GM12878 (cell line): ENCODE results near the gene RAD51B. TPM values are rescaled to one million over a fixed set of nuclear protein-coding genes. Genes with fewer than 3 reads are reported as not detected.

Experiments used
- ATAC-seq: fragments of 200-7000 bp; cut with Tn5 transposase; 3 replicates; pipeline ENCODE4 v1.9.1; 2020; ENCODE audit warnings: mild to moderate bottlenecking, moderate library complexity
- BruUV-seq: library from RNA; stranded (reverse); fragments of 400-500 nt; replicated peaks from 2 replicates; lab custom pipeline; 2021; lab: Mats Ljungman, UMichigan
- CTCF ChIA-PET: fragments of 300-600 bp; sonication (Branson Sonifier 250); formaldehyde crosslinking; extraction: SDS; loops from one replicate; lab custom pipeline; 2021; ENCODE audit warnings: inconsistent platforms; lab: Yijun Ruan, JAX
- POLR2A ChIA-PET: fragments of 350-600 bp; formaldehyde crosslinking; extraction: SDS; loops from one replicate; lab custom pipeline; 2021; ENCODE audit warnings: inconsistent platforms; lab: Charles Lee
- RAD21 ChIA-PET: fragments of 300-600 bp; sonication (Branson Sonifier 250); formaldehyde crosslinking; loops from one replicate; lab custom pipeline; 2023; ENCODE audit warnings: antibody characterized with exemption; ENCODE audit not compliant: unreplicated experiment; lab: Charles Lee
- SMC1A ChIA-PET: fragments of 300-600 bp; sonication (Branson Sonifier 250); formaldehyde crosslinking; loops from one replicate; lab custom pipeline; 2023; ENCODE audit not compliant: unreplicated experiment, uncharacterized antibody; lab: Charles Lee
- DNase-seq: peaks from one replicate; pipeline ENCODE4 v3.0.0-alpha.2; 2011; ENCODE audit warnings: low read depth, low spot score
- FAIRE-seq: peaks from 3 replicates; lab custom pipeline; 2011; peaks lifted over from hg19 to GRCh38; lab: Jason Lieb, UNC
- H2AFZ ChIP-seq: 2 replicates; pipeline ENCODE4 v1.6.0; 2011; ENCODE audit warnings: low read depth, low read length, control low read depth; ENCODE audit not compliant: control insufficient read depth
- H3K27ac ChIP-seq: 2 replicates; pipeline ENCODE4 v1.5.1; 2011; ENCODE audit warnings: control low read depth; ENCODE audit not compliant: control insufficient read depth, insufficient read depth
- H3K27me3 ChIP-seq, 2 experiments: replicated peaks in 1 of 2; 2 replicates each; pipeline versions ENCODE4 v1.6.0 to v1.6.1; 2011; ENCODE audit warnings: low read length in 1 of 2; ENCODE audit not compliant: control insufficient read depth in 2 of 2, insufficient read depth in 2 of 2
- H3K36me3 ChIP-seq, 2 experiments: 2 replicates each; pipeline ENCODE4 v1.5.1; 2011; ENCODE audit warnings: low read length in 1 of 2; ENCODE audit not compliant: control insufficient read depth in 2 of 2, insufficient read depth in 2 of 2
- H3K4me1 ChIP-seq: 2 replicates; pipeline ENCODE4 v1.6.1; 2011; ENCODE audit warnings: mild to moderate bottlenecking, low read length, moderate library complexity, mixed read lengths; ENCODE audit not compliant: control insufficient read depth, insufficient read depth
- H3K4me2 ChIP-seq: 2 replicates; pipeline ENCODE4 v1.6.0; 2011; ENCODE audit warnings: control low read depth; ENCODE audit not compliant: control insufficient read depth, insufficient read depth
- H3K4me3 ChIP-seq: fragments of 200-600 bp; sonication (generic); 2 replicates; pipeline ENCODE4 v1.5.1; 2016
- H3K79me2 ChIP-seq: 2 replicates; pipeline ENCODE4 v1.6.0; 2011; ENCODE audit warnings: low read length; ENCODE audit not compliant: control insufficient read depth, insufficient read depth
- H3K9ac ChIP-seq: 2 replicates; pipeline ENCODE4 v1.8.0; 2011; ENCODE audit warnings: low read length, control low read depth, mixed read lengths; ENCODE audit not compliant: control insufficient read depth, insufficient read depth
- H3K9me3 ChIP-seq: replicated peaks from 3 replicates; pipeline ENCODE4 v1.5.1; 2011; ENCODE audit warnings: mild to moderate bottlenecking, low read length; ENCODE audit not compliant: control insufficient read depth, insufficient read depth
- H4K20me1 ChIP-seq: 2 replicates; pipeline ENCODE4 v1.6.0; 2011; ENCODE audit not compliant: control insufficient read depth, insufficient read depth
- BACH1 ChIP-seq: fragments of 450-650 bp; IDR thresholded peaks from 2 replicates; pipeline ENCODE4 v1.6.1; 2017; ENCODE audit warnings: mild to moderate bottlenecking, borderline replicate concordance
- BRCA1 ChIP-seq: IDR thresholded peaks from 2 replicates; pipeline ENCODE4 v1.6.1; 2011; ENCODE audit warnings: low read depth, low read length, improper control_type of control experiment
- CBX5 ChIP-seq: sonication (generic); IDR thresholded peaks from 2 replicates; pipeline ENCODE4 v1.6.1; 2016; ENCODE audit warnings: low read depth, moderate library complexity, mild to moderate bottlenecking, inconsistent platforms
- CREM ChIP-seq: IDR thresholded peaks from 2 replicates; pipeline ENCODE4 v1.6.1; 2014; ENCODE audit warnings: antibody characterized with exemption, low read depth
- ETV6 ChIP-seq, 2 experiments: fragments of 450-650 bp in 1 of 2; IDR thresholded peaks in 1 of 2; conservative IDR thresholded peaks in 1 of 2; 2 replicates each; pipeline ENCODE4 v1.6.1; 2014; ENCODE audit warnings: antibody characterized with exemption in 1 of 2, borderline replicate concordance in 1 of 2, low read depth in 1 of 2, mild to moderate bottlenecking in 1 of 2, moderate library complexity in 1 of 2
- EZH2 ChIP-seq: IDR thresholded peaks from 2 replicates; pipeline ENCODE4 v1.6.1; 2012; ENCODE audit warnings: low read depth, mild to moderate bottlenecking, control low read depth, inconsistent platforms, low read length, borderline replicate concordance; ENCODE audit not compliant: control insufficient read depth
- HDAC6 ChIP-seq: fragments of 200-600 bp; sonication (generic); IDR thresholded peaks from one replicate; pipeline ENCODE4 v1.8.0; 2017; ENCODE audit warnings: antibody characterized with exemption; ENCODE audit not compliant: unreplicated experiment
- MEF2B ChIP-seq: fragments of 450-650 bp; IDR thresholded peaks from 2 replicates; pipeline ENCODE4 v1.6.1; 2018; ENCODE audit warnings: mild to moderate bottlenecking, moderate library complexity; ENCODE audit not compliant: partially characterized antibody, poor library complexity, severe bottlenecking
- RCOR1 ChIP-seq: conservative IDR thresholded peaks from 2 replicates; pipeline ENCODE4 v1.6.1; 2012; ENCODE audit warnings: low read depth, low read length, improper control_type of control experiment
- TARDBP ChIP-seq: IDR thresholded peaks from 2 replicates; pipeline ENCODE4 v1.6.1; 2016; ENCODE audit warnings: borderline replicate concordance
- WRNIP1 ChIP-seq: IDR thresholded peaks from 2 replicates; pipeline ENCODE4 v1.6.1; 2011; ENCODE audit warnings: low read depth, low read length, improper control_type of control experiment, borderline replicate concordance
- ZNF274 ChIP-seq: IDR thresholded peaks from one replicate; pipeline ENCODE4 v1.8.0; 2011; ENCODE audit not compliant: insufficient read length, insufficient read depth
- in situ Hi-C: fragments of 300-500 bp; cut with MboI; formaldehyde crosslinking; loops from 9 replicates; pipeline ENCODE4 v1.14.3; 2018; ENCODE audit warnings: mixed read lengths
- intact Hi-C: fragments of 100-400 bp; cut with micrococcal nuclease; formaldehyde crosslinking; loops from one replicate; pipeline ENCODE4 v1.14.2; 2022; ENCODE audit not compliant: unreplicated experiment
- polyA plus RNA-seq, 11 experiments: library from polyadenylated mRNA; depleted of rRNA in 4 of 11; unstranded in 6 of 11; stranded (reverse) in 5 of 11; fragments of >200 nt; fragmentation: Nextera tagmentation in 4 of 11; fragmentation: Illumina TruSeq in 1 of 11; extraction: Ambion mirVana in 4 of 11; extraction: Trizol in 1 of 11; gene quantifications; 1 replicate in 1 of 11; 2 replicates in 10 of 11; pipeline versions ENCODE4 v1.2.1 to v1.2.3, GENCODE V29; 2011 to 2016; ENCODE audit warnings: inconsistent platforms in 2 of 11, missing spikeins in 2 of 11, low read depth in 1 of 11
- total RNA-seq, 4 experiments: library from RNA; depleted of rRNA in 3 of 4; stranded (reverse); fragments of >200 nt in 3 of 4; fragmentation: Illumina TruSeq in 1 of 4; extraction: Trizol in 1 of 4; gene quantifications; 2 replicates each; pipeline versions ENCODE4 v1.2.1 to v1.2.3, GENCODE V29; 2013 to 2021
- TF ChIP-seq, protein P1 (sequence below): IDR thresholded peaks from 2 replicates; pipeline ENCODE4 v1.6.1; 2011; ENCODE audit warnings: borderline replicate concordance, low read depth, mild to moderate bottlenecking, moderate library complexity, low read length; ENCODE audit not compliant: insufficient read depth, poor library complexity, severe bottlenecking
- TF ChIP-seq, protein P2 (sequence below): fragments of 450-650 bp; IDR thresholded peaks from 2 replicates; pipeline ENCODE4 v1.6.1; 2018; ENCODE audit warnings: borderline replicate concordance, mild to moderate bottlenecking; ENCODE audit not compliant: partially characterized antibody
- TF ChIP-seq, protein P3 (sequence below): fragments of 450-650 bp; IDR thresholded peaks from 2 replicates; pipeline ENCODE4 v1.6.1; 2016; ENCODE audit warnings: mild to moderate bottlenecking
- TF ChIP-seq, protein P4 (sequence below): fragments of 450-650 bp; IDR thresholded peaks from 2 replicates; pipeline ENCODE4 v1.6.1; 2017; ENCODE audit warnings: mild to moderate bottlenecking

The RAD51B gene
- total and polyA plus RNA-seq, 10 of the 15 experiments (the other 5 are each of a cell fraction or from before 2014, with no cell fraction given): 9.8 to 26.8 (median 21.3) TPM

DNA sequence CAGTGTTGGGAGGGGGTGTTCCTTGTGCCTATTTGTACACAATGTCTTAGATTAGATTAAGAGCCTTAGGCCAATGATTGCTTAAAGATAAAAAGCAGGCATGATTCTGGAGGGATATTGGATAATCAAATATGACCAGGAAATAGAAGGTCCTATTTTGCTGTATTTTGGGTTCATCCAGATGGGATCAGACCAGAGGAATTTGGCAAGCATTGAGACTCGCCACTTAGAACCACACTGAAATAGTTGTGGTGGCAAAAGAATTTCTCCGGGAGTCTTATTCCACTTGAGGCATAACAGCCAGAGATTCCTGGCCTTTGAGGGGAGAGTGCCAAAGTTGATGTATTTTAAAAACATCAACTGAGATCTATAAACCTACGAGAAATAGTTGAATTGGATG lies 327.2 kb downstream of the RAD51B start (continued):
- TF ChIP-seq MEF2B: no peak
- TF ChIP-seq, protein P1, sequence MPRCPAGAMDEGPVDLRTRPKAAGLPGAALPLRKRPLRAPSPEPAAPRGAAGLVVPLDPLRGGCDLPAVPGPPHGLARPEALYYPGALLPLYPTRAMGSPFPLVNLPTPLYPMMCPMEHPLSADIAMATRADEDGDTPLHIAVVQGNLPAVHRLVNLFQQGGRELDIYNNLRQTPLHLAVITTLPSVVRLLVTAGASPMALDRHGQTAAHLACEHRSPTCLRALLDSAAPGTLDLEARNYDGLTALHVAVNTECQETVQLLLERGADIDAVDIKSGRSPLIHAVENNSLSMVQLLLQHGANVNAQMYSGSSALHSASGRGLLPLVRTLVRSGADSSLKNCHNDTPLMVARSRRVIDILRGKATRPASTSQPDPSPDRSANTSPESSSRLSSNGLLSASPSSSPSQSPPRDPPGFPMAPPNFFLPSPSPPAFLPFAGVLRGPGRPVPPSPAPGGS: no peak
- no peak for TF ChIP-seq ZNF274

DNA sequence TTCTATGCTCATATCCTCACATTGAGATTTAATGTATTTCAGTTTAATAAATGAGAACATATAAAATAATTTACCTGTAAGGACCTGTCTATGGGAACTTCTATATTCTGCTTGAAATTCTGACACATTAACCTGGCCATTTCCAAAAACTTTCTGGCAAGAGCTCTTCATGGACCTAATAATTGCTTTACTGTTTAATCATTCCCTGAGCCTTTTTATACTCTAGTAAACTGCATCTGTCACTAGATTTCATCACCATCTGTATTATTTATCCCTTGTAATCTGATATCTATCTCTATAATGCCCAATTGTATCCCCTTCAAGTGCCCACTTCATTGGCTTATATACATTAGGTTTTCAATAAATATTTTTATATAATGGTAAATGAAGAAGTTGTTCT lies 327.7 kb downstream of the RAD51B start:
- POLR2A ChIA-PET: no interaction called here
- Histone ChIP-seq H3K27ac (no peak overlapping the region), H4K20me1 (no peaks in the 10 kb centered on the region), H3K79me2 (no peaks in the 10 kb centered on the region), H2AFZ (no peak overlapping the region), H3K9me3 (no peaks in the 10 kb centered on the region; the same call in 2 of the 3 replicates), H3K4me2 (no peak overlapping the region), H3K9ac (no peak overlapping the region), H3K27me3 (no peaks in the 10 kb centered on the region), H3K4me1 (no peaks in the 10 kb centered on the region), H3K4me3 (no peak overlapping the region), H3K36me3 (no peaks in the 10 kb centered on the region)
- SMC1A ChIA-PET: interaction anchor here (2.2 kb wide), 1 partner anchor 10 kb away, joined by 5 read pairs; no protein-coding TSS in a partner anchor
- RAD21 ChIA-PET: no interaction called here
- intact Hi-C loops (no loop called here), in situ Hi-C loops (no loop called here)
- CTCF ChIA-PET: interaction anchor here (1.0 kb wide), 1 partner anchor 23 kb away, joined by 3 read pairs; no protein-coding TSS in a partner anchor
- no peak for FAIRE-seq
- BruUV-seq: no TSS peak
- no peak for DNase-seq
- ATAC-seq: no peak
- TF ChIP-seq, protein P2, sequence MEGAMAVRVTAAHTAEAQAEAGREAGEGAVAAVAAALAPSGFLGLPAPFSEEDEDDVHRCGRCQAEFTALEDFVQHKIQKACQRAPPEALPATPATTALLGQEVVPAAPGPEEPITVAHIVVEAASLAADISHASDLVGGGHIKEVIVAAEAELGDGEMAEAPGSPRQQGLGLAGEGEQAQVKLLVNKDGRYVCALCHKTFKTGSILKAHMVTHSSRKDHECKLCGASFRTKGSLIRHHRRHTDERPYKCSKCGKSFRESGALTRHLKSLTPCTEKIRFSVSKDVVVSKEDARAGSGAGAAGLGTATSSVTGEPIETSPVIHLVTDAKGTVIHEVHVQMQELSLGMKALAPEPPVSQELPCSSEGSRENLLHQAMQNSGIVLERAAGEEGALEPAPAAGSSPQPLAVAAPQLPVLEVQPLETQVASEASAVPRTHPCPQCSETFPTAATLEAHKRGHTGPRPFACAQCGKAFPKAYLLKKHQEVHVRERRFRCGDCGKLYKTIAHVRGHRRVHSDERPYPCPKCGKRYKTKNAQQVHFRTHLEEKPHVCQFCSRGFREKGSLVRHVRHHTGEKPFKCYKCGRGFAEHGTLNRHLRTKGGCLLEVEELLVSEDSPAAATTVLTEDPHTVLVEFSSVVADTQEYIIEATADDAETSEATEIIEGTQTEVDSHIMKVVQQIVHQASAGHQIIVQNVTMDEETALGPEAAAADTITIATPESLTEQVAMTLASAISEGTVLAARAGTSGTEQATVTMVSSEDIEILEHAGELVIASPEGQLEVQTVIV: no peak
- TF ChIP-seq WRNIP1: no peak
- TF ChIP-seq, protein P3, sequence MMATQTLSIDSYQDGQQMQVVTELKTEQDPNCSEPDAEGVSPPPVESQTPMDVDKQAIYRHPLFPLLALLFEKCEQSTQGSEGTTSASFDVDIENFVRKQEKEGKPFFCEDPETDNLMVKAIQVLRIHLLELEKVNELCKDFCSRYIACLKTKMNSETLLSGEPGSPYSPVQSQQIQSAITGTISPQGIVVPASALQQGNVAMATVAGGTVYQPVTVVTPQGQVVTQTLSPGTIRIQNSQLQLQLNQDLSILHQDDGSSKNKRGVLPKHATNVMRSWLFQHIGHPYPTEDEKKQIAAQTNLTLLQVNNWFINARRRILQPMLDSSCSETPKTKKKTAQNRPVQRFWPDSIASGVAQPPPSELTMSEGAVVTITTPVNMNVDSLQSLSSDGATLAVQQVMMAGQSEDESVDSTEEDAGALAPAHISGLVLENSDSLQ: no peak
- TF ChIP-seq TARDBP: no peak
- no peak for TF ChIP-seq EZH2
- no peak for TF ChIP-seq CREM
- no peak for TF ChIP-seq BACH1
- no peak for TF ChIP-seq MEF2B
- TF ChIP-seq RCOR1: no peak
- TF ChIP-seq HDAC6: no peak
- no peak for TF ChIP-seq BRCA1
- TF ChIP-seq, protein P4, sequence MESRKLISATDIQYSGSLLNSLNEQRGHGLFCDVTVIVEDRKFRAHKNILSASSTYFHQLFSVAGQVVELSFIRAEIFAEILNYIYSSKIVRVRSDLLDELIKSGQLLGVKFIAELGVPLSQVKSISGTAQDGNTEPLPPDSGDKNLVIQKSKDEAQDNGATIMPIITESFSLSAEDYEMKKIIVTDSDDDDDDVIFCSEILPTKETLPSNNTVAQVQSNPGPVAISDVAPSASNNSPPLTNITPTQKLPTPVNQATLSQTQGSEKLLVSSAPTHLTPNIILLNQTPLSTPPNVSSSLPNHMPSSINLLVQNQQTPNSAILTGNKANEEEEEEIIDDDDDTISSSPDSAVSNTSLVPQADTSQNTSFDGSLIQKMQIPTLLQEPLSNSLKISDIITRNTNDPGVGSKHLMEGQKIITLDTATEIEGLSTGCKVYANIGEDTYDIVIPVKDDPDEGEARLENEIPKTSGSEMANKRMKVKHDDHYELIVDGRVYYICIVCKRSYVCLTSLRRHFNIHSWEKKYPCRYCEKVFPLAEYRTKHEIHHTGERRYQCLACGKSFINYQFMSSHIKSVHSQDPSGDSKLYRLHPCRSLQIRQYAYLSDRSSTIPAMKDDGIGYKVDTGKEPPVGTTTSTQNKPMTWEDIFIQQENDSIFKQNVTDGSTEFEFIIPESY: no peak
- TF ChIP-seq CBX5: no peak
- no peak for TF ChIP-seq ETV6 (conservative IDR thresholded peaks at IDR 0.05 in 1 of 2, IDR thresholded peaks at IDR 0.05 in 1 of 2; ENCODE audit: borderline replicate concordance in 1 of 2, low read depth in 1 of 2)
